Muscle of arm (tissue), 12 donors: ENCODE measurements around the gene TFG. TPM values are rescaled to one million over a fixed set of nuclear protein-coding genes. Genes with fewer than 3 reads are reported as not detected.

Source experiments
- DNase-seq: peaks from one replicate; pipeline ENCODE4 v3.0.0-alpha.2; 2013
- polyA plus RNA-seq, 12 donors: library from polyadenylated mRNA; unstranded; fragments of 120-200 nt; gene quantifications; one replicate each; pipeline ENCODE4 v1.2.1, GENCODE V29; 2013; ENCODE audit not compliant: insufficient read length in 12 of 12

The TFG gene
- polyA plus RNA-seq, 12 donors: 79.4 to 140 (median 99.7) TPM; not detected in 1

- DNase-seq: no peak
Measured at GRCh38 chr3:100700708-100701107, 8.6 kb upstream of the TFG start.

- no peak for DNase-seq
Measured at GRCh38 chr3:100702082-100702979, 7.0 kb upstream of the TFG start.

GRCh38 chr3:100702980-100703345, 6.3 kb upstream of the TFG start:
- DNase-seq: no peak

GRCh38 chr3:100703865-100704264, 5.4 kb upstream of the TFG start:
- DNase-seq: no peak

GRCh38 chr3:100706365-100706764, 2.9 kb upstream of the TFG start:
- DNase-seq: no peak

GRCh38 chr3:100708644-100708988, 678 bp upstream of the TFG start:
- DNase-seq: no peak

- peak; percentile 56 for DNase-seq
Measured at GRCh38 chr3:100709842-100710260, 557 bp downstream of the TFG start.

- peak; percentile 45 for DNase-seq
Measured at GRCh38 chr3:100710261-100710968, 1.1 kb downstream of the TFG start.

- no peak for DNase-seq
Measured at GRCh38 chr3:100715176-100715575, 5.9 kb downstream of the TFG start.

- no peak for DNase-seq
Measured at GRCh38 chr3:100717063-100717462, 7.8 kb downstream of the TFG start.

- no peak for DNase-seq
Measured at GRCh38 chr3:100717637-100718487, 8.6 kb downstream of the TFG start.

GRCh38 chr3:100719136-100719535, 9.8 kb downstream of the TFG start:
- no peak for DNase-seq

GRCh38 chr3:100720426-100720825, 11.1 kb downstream of the TFG start:
- no peak for DNase-seq

GRCh38 chr3:100725935-100726513, 16.7 kb downstream of the TFG start:
- DNase-seq: no peak

- DNase-seq: no peak
Measured at GRCh38 chr3:100726706-100727105, 17.4 kb downstream of the TFG start.

- DNase-seq: no peak
Measured at GRCh38 chr3:100730524-100730923, 21.2 kb downstream of the TFG start.

- DNase-seq: no peak
Measured at GRCh38 chr3:100732435-100732834, 23.1 kb downstream of the TFG start.

- no peak for DNase-seq
Measured at GRCh38 chr3:100737334-100737733, 28.0 kb downstream of the TFG start.

GRCh38 chr3:100740207-100740606, 30.9 kb downstream of the TFG start:
- DNase-seq: no peak

GRCh38 chr3:100743535-100743934, 34.2 kb downstream of the TFG start:
- DNase-seq: no peak

GRCh38 chr3:100744671-100745070, 35.4 kb downstream of the TFG start:
- DNase-seq: no peak

- DNase-seq: no peak
Measured at GRCh38 chr3:100745617-100746016, 36.3 kb downstream of the TFG start.
